Astrocyte of the cerebellum (primary cell): ENCODE data around the gene MEIS2.

ENCODE experiments used
- DNase-seq: peaks from one replicate; pipeline ENCODE4 v3.0.0-alpha.2; 2011; ENCODE audit warnings: low read depth
- H3K4me3 ChIP-seq: 2 replicates; pipeline ENCODE4 v1.5.1; 2011; ENCODE audit warnings: mild to moderate bottlenecking, low read depth, low read length, moderate library complexity
- in situ Hi-C: cut with HindIII; loops from 2 replicates; pipeline ENCODE4 v1.10.0; 2017; ENCODE audit warnings: low sequenced_read_pairs
- TF ChIP-seq, protein P1 (sequence below): IDR thresholded peaks from 2 replicates; pipeline ENCODE4 v1.5.1; 2012; ENCODE audit warnings: low read length, low read depth, moderate library complexity, mild to moderate bottlenecking; ENCODE audit errors: missing control alignments

The MEIS2 gene

DNA sequence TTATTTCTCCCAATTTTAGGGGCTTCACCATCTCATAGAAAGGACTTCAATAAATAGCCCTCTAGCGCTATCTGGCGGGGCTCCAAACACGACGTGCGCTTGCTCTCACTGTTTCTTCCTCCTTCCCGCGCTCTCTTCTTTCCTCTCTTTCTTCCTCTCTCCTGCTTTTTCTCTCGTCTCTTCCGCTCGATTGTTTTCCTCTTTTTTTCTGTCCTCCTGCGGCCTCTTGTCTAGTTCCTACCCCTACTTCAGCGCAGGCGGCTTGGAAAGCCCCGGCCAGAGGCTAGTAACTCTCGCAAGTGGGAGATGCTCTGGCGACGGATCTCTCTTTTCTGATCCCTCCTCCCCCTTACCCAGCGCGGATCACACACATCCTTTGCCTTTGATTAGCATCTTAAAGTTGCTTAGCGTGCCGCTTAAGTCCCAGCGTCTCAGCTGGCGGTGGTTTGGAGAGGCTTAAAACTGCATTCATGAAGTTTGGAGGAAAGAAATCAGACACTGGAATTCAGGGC, 6.2 kb upstream of the MEIS2 start:
- no peak for DNase-seq
- H3K4me3 ChIP-seq = peak overlapping the region; percentile 31
- TF ChIP-seq, protein P1, sequence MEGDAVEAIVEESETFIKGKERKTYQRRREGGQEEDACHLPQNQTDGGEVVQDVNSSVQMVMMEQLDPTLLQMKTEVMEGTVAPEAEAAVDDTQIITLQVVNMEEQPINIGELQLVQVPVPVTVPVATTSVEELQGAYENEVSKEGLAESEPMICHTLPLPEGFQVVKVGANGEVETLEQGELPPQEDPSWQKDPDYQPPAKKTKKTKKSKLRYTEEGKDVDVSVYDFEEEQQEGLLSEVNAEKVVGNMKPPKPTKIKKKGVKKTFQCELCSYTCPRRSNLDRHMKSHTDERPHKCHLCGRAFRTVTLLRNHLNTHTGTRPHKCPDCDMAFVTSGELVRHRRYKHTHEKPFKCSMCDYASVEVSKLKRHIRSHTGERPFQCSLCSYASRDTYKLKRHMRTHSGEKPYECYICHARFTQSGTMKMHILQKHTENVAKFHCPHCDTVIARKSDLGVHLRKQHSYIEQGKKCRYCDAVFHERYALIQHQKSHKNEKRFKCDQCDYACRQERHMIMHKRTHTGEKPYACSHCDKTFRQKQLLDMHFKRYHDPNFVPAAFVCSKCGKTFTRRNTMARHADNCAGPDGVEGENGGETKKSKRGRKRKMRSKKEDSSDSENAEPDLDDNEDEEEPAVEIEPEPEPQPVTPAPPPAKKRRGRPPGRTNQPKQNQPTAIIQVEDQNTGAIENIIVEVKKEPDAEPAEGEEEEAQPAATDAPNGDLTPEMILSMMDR = no peak
- in situ Hi-C loops = loop anchor here (25.0 kb wide), 1 partner anchor 219 kb away; no protein-coding TSS in a partner anchor

DNA sequence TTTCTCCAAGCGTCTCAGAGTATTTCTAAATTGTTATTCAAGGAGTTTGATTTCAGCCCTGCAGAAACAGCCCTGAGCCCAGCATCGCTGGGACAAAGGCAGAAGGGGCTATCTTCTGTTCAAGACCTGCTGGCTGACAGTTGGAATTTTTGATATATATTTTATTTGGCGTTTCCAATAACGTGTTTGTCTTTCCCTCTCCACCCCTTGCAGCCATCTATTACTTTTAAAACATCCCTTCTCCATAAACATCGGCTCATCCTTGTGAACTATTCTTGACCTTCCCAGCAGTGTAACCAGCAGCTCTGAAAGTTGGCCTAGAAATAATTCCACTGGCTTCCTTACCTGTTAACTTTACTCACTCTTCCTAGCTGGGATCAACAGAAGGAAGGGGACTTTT, 5.5 kb upstream of the MEIS2 start:
- in situ Hi-C loops = loop anchor here (25.0 kb wide), 1 partner anchor 219 kb away; no protein-coding TSS in a partner anchor
- H3K4me3 ChIP-seq = no peak overlapping the region
- no peak for DNase-seq
- TF ChIP-seq, protein P1 = no peak

DNA sequence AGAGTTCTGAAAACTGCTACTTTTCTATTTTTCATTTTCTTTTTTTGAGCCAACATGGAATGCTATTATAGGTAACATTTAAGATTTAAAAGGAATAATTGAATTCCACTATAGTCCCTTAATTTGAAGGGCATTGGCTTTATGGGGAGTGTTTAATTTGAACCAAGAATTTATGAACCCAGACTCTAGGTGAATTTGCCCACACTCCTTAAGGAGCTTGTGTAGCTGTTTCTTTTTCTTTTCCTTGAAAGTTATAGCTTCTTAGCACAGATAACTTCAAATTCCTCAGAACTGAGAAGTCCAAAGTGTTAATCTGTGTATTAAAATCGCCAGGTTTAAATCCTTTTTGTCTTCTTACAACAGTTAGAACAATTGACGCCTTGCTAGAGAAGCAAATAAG, 4.7 kb upstream of the MEIS2 start:
- TF ChIP-seq, protein P1 = no peak
- DNase-seq = no peak
- H3K4me3 ChIP-seq = peak overlapping the region; percentile 88
- in situ Hi-C loops = loop anchor here (25.0 kb wide), 1 partner anchor 218 kb away; no protein-coding TSS in a partner anchor

DNA sequence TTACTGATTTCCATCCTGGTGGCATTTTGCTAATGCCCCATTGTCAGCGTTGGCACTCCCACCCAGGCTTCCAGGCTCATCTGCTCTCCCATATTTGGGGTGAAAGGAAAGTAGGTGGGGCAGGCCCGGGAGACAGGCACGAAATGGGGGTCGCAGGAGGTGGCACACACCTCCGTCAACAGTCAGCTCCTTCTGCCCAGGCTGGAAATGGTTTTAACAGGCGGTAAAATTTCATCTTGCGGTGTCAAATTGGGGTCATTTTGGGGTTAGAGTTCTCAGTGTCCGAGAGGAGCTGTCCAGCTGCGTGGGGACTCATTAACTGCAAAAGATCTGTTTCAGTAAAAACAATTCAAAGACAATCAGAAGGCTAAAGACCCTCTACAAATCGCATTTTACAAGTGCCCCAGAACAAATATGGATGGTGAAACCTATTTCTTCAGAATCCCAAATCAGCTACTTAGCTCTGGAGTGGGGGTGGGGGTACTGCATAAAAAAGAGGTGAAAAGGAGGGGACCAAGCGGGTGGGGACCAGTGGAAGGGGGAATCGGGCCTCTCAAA, 4.2 kb upstream of the MEIS2 start:
- TF ChIP-seq, protein P1 = no peak
- peak overlapping the region; percentile 88 for H3K4me3 ChIP-seq
- DNase-seq = no peak
- in situ Hi-C loops = loop anchor here (25.0 kb wide), 1 partner anchor 217 kb away; no protein-coding TSS in a partner anchor

DNA sequence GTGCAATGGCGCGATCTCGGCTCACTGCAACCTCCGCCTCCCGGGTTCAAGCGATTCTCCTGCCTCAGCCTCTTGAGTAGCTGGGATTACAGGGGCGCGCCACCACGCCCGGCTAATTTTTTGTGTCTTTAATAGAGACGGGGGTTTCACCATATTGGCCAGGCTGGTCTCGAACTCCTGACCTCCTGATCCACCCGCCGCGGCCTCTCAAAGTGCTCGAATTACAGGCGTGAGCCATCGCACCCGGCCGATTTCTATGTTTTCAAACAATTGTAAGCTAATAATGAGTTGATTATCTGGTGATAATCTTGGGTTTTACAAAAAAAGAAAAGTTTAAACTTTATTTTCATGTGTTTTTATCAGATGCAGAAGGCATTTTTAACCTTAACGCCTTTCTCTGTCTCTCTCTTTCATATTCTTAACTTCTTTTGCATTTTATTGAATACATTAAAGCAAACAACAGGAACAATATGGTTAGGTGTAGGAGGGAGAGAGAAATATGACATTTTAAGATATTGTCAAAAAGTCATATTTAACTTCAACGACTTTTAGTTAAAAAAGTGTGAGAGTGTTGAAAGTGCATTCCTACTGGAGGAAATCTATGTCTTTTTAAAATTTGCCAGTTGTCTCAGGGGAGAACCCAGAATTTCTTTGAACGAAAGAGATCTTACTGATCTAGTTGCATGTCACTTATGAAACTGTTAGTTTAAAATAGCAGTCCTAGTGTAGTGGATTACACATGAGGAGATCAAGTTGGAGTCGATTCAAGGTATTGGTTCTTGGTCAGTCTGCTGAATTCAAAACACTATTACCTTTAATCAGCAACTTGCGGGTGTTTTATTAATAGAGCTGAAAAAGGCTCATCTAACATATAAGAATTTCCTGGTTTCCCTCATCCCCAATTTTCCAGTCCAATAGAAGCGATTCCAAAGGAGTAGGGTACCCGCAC, 3.4 kb upstream of the MEIS2 start:
- H3K4me3 ChIP-seq = peak overlapping the region; percentile 88
- in situ Hi-C loops = loop anchor here (25.0 kb wide), 1 partner anchor 216 kb away; no protein-coding TSS in a partner anchor
- DNase-seq = no peak
- TF ChIP-seq, protein P1 = no peak

DNA sequence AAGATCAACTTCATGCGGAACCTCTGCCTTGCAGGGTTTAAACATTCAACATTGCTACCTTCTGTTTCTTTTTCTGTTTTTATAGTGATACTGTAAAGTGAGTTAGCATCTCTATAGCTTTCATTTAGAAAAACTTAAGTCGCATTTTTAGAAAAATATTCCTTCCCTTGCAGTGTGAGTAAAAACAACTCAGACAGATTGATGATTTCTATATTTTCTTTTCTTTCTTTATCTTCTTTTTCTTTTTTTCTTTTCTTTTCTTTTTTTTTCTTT, 2.8 kb upstream of the MEIS2 start:
- peak overlapping the region; percentile 88 for H3K4me3 ChIP-seq
- in situ Hi-C loops = loop anchor here (25.0 kb wide), 1 partner anchor 216 kb away; no protein-coding TSS in a partner anchor
- DNase-seq = no peak
- TF ChIP-seq, protein P1 = no peak
